Testis (tissue), 3 donors: Measurements from ENCODE around the gene C2CD4D. TPM values are rescaled to one million over a fixed set of nuclear protein-coding genes. Genes with fewer than 3 reads are reported as not detected.

Source experiments
- DNase-seq: peaks from one replicate; pipeline ENCODE4 v3.0.0-alpha.2; 2019
- H3K27ac ChIP-seq, 2 donors: fragments of 200-600 bp; sonication (generic); one replicate each; pipeline ENCODE4 v1.5.1; 2019
- H3K27me3 ChIP-seq: fragments of 200-600 bp; sonication (generic); one replicate; pipeline ENCODE4 v1.5.1; 2019
- H3K36me3 ChIP-seq: fragments of 200-600 bp; sonication (generic); one replicate; pipeline ENCODE4 v1.5.1; 2017; ENCODE audit warnings: low read depth; ENCODE audit errors: missing control alignments
- H3K4me1 ChIP-seq: fragments of 200-600 bp; sonication (generic); one replicate; pipeline ENCODE4 v1.5.1; 2019
- H3K4me3 ChIP-seq, 2 donors: fragments of 200-600 bp; sonication (generic); one replicate each; pipeline ENCODE4 v1.5.1; 2017 to 2019
- H3K9me3 ChIP-seq: fragments of 200-600 bp; sonication (generic); one replicate; pipeline ENCODE4 v1.5.1; 2017
- POLR2A ChIP-seq: fragments of 450-650 bp; IDR thresholded peaks from one replicate; pipeline ENCODE4 v1.6.1; 2017; ENCODE audit warnings: antibody characterized with exemption, mild to moderate bottlenecking, moderate library complexity
- WGBS, 2 donors: methylation state at CpG; one replicate each; pipeline ENCODE4 v1.1.5; 2018; 5-methylcytosine and 5-hydroxymethylcytosine counted together
- intact Hi-C: fragments of 100-400 bp; cut with DNase I; formaldehyde crosslinking; loops from one replicate; pipeline ENCODE4 v1.15.1; 2023; ENCODE audit warnings: low total_unique reads
- polyA plus RNA-seq: library from polyadenylated mRNA; stranded (reverse); fragments of 350-450 nt; fragmentation: Illumina TruSeq; extraction: RNeasy Lipid Tissue Mini Kit (QIAGEN cat#74804); gene quantifications from one replicate; pipeline ENCODE4 v1.2.3, GENCODE V29; 2014; ENCODE audit warnings: low read depth, low replicate concordance; ENCODE audit not compliant: insufficient read depth
- total RNA-seq, 2 donors: library from RNA; depleted of rRNA; stranded (reverse); fragments of >200 nt; gene quantifications; one replicate each; pipeline ENCODE4 v1.2.3, GENCODE V29; 2016
- TF ChIP-seq, protein P1 (sequence below), 3 experiments: fragments of 450-650 bp in 2 of 3; fragments of 200-600 bp in 1 of 3; sonication (generic) in 1 of 3; IDR thresholded peaks; one replicate each; pipeline ENCODE4 v1.5.1; 2016 to 2019; ENCODE audit warnings: antibody characterized with exemption in 3 of 3, mild to moderate bottlenecking in 2 of 3, moderate library complexity in 1 of 3

Gene C2CD4D
- total and polyA plus RNA-seq, 3 donors from 2014 or later, result 0.29 to 2.0 (median 1.4) TPM

DNA sequence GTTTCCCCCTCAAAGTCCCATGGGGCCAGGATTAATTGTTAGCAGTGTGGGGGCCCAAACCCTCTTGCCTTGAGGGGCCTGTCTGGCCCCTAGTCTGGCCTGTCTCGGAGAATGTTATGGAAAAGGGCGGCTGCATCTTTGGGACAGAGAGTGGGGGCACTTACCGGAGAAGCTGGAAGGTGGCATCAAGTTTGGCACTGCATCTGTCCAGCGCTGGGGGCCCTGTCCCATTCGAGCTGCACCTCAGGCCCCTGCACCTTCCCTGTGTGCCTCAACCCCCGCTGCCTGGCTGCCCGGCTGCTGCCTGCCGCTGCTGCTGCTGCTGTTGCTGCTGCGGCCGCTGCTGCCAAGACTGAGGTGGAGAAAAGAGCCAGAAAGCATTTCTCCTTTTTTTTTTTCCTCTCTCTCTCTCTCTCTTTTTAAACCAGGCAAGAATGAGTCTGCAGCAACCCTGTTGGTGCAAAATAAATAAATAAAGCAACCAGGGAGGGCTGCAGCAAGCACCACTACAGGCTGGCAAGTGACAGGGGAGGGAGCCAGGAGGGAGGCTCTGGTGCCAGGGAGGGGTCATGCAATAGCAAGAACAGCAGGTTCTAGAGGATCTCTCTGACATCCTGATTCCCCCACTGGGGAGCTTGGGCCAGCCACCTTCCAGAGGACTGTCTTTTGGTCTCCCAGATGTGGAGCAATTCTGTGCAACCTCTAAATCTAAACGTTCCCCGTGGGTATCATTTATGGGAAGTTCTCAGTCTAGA is 34.4 kb downstream of the C2CD4D start, which contains the start of gene LINGO4:
LINGO4 (minus strand) TSS at position 354 of the 755 bp plus-strand sequence. CDS start 2,715 bp downstream, outside the sequence.
- 52 to 72% methylated on average over 9 to 12 of the region's 12 CpGs for WGBS, 2 donors
- no peak for DNase-seq
- Histone ChIP-seq H3K36me3 (no peaks in the 10 kb centered on the region), H3K9me3 (no peaks in the 10 kb centered on the region), H3K4me1 (no peaks in the 10 kb centered on the region), H3K27me3 (no peaks in the 10 kb centered on the region), H3K4me3 (no peak within 1 kb of the TSS), H3K27ac (no peak within 1 kb of the TSS)
- no peak for TF ChIP-seq POLR2A
- TF ChIP-seq, protein P1, sequence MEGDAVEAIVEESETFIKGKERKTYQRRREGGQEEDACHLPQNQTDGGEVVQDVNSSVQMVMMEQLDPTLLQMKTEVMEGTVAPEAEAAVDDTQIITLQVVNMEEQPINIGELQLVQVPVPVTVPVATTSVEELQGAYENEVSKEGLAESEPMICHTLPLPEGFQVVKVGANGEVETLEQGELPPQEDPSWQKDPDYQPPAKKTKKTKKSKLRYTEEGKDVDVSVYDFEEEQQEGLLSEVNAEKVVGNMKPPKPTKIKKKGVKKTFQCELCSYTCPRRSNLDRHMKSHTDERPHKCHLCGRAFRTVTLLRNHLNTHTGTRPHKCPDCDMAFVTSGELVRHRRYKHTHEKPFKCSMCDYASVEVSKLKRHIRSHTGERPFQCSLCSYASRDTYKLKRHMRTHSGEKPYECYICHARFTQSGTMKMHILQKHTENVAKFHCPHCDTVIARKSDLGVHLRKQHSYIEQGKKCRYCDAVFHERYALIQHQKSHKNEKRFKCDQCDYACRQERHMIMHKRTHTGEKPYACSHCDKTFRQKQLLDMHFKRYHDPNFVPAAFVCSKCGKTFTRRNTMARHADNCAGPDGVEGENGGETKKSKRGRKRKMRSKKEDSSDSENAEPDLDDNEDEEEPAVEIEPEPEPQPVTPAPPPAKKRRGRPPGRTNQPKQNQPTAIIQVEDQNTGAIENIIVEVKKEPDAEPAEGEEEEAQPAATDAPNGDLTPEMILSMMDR (IDR thresholded peaks at IDR 0.05), result no peak
- intact Hi-C loops, result no loop called here

DNA sequence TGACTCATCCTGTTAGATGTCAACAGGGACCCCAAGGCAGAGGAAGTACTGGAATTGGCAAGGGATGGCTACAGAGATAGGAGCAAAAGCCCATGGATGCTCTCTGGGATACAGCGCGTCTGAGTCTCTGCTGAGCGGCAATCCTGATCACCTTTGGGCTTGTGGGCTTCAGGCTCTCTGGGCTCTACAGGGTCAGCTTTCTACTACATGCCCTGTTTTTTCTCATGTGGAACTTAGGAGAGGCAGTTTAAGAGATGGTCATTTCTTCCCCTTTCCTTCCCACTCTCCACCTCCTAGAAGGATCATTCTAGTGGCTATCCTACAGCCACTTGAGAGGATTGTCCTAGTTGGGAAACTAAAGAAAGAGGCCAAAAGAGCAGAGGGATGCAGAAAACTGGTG is 35.7 kb downstream of the C2CD4D start:
- no peak for TF ChIP-seq POLR2A
- TF ChIP-seq, protein P1 (IDR thresholded peaks at IDR 0.05), result no peak
- Histone ChIP-seq H3K4me3 (no peak overlapping the region), H3K9me3 (no peaks in the 10 kb centered on the region), H3K27ac (no peak overlapping the region), H3K27me3 (no peaks in the 10 kb centered on the region), H3K4me1 (no peaks in the 10 kb centered on the region), H3K36me3 (no peaks in the 10 kb centered on the region)
- no peak for DNase-seq
- intact Hi-C loops, result no loop called here
- 91 to 100% methylated on average over 3 of the region's 3 CpGs for WGBS, 2 donors

DNA sequence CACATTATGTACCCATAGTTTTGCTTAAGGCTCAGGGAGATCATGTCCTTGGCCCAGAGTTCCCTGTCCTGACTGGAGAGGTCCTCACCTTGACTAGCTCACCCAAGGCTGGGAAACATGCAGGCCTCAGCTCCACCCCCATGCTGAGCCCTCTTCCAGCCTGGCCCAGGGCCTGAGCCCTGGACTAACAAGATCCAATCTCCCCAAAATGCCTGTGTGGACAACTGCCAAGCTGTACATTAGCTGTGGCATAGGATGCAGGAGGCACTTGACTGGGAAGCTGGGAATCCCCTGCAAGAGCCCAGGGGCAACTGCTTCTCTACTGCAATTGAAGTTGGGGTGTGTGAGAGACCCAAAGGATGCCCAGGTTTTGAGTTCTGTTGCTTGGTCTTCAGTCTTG is 36.5 kb downstream of the C2CD4D start:
- intact Hi-C loops, result no loop called here
- H3K4me3 ChIP-seq, result no peak overlapping the region
- H3K9me3 ChIP-seq, result no peaks in the 10 kb centered on the region
- no peak for DNase-seq
- no peaks in the 10 kb centered on the region for H3K4me1 ChIP-seq
- TF ChIP-seq, protein P1 (IDR thresholded peaks at IDR 0.05), result no peak
- no peak for TF ChIP-seq POLR2A
- H3K27me3 ChIP-seq, result no peaks in the 10 kb centered on the region
- no peak overlapping the region for H3K27ac ChIP-seq
- no peaks in the 10 kb centered on the region for H3K36me3 ChIP-seq

DNA sequence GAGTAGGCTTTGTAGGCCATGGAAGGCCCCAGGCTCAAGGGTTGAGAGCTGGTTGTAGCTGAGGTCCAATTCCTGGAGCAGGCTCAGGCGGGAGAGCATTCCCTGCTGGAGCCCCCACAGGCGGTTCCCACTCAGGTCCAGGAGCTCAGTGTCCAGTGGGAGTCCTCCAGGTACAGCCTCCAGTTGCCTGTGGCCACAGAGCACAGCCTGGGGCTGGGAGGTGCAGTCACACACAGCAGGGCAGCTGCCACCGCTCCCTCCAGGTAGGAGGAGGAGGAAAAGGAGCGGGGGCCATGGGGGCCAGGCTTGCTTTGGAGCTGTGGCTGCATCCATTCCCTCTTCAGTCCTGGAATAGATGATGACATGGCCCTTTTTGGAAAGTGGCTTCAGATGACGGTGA is 37.2 kb downstream of the C2CD4D start:
- no peak overlapping the region for H3K27ac ChIP-seq
- H3K36me3 ChIP-seq, result no peaks in the 10 kb centered on the region
- no peaks in the 10 kb centered on the region for H3K9me3 ChIP-seq
- WGBS, 2 donors, result 96 to 97% methylated on average over 5 of the region's 5 CpGs
- no peak for DNase-seq
- H3K4me3 ChIP-seq, result no peak overlapping the region
- intact Hi-C loops, result no loop called here
- H3K4me1 ChIP-seq, result no peaks in the 10 kb centered on the region
- H3K27me3 ChIP-seq, result no peaks in the 10 kb centered on the region
- TF ChIP-seq POLR2A, result no peak
- TF ChIP-seq, protein P1 (IDR thresholded peaks at IDR 0.05), result no peak

DNA sequence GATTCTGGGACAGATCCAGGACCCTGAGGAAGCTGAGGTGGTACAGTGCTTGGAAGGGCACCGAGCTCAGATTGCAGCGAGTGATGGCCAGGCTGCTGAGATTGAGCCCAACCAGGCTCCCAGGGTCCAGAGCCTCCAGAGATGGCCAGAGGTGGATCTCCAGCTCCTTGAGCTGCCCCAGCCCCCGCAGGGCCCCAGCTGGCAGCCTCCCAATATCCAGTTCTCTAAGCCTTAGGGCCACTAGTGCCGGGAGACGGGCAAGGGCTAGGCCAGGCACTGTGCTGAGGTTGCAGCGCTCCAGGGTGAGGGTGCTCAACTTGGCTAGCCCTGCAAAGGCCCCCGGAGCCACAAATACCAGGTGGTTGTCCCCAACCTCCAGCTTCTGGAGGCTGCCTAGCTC is 37.8 kb downstream of the C2CD4D start:
- no peak for DNase-seq
- no peaks in the 10 kb centered on the region for H3K9me3 ChIP-seq
- no peaks in the 10 kb centered on the region for H3K27me3 ChIP-seq
- 89 to 96% methylated on average over 3 to 7 of the region's 7 CpGs for WGBS, 2 donors
- H3K4me3 ChIP-seq, result no peak overlapping the region
- intact Hi-C loops, result no loop called here
- no peak overlapping the region for H3K27ac ChIP-seq
- no peak for TF ChIP-seq POLR2A
- TF ChIP-seq, protein P1 (IDR thresholded peaks at IDR 0.05), result no peak
- H3K36me3 ChIP-seq, result no peaks in the 10 kb centered on the region
- H3K4me1 ChIP-seq, result no peaks in the 10 kb centered on the region
